HEK293T (cell line): ENCODE data around the gene LIMD2.

ENCODE experiments used
- CTCF ChIA-PET: fragments of 350-600 bp; formaldehyde crosslinking; extraction: SDS; loops from one replicate; lab custom pipeline; 2021; ENCODE audit warnings: antibody characterized with exemption, inconsistent platforms; lab: Yijun Ruan, JAX
- POLR2A ChIA-PET: fragments of 350-600 bp; formaldehyde crosslinking; extraction: SDS; loops from one replicate; lab custom pipeline; 2020; ENCODE audit warnings: antibody characterized with exemption, inconsistent platforms; lab: Yijun Ruan, JAX
- DNase-seq: peaks from one replicate; pipeline ENCODE4 v3.0.0; 2012; ENCODE audit warnings: mixed read lengths; ENCODE audit errors: extremely low spot score
- ARNT ChIP-seq: fragments of 450-650 bp; IDR thresholded peaks from 2 replicates; pipeline ENCODE4 v1.6.1; 2017; ENCODE audit warnings: mild to moderate bottlenecking
- BHLHE40 ChIP-seq: fragments of 450-650 bp; IDR thresholded peaks from 2 replicates; pipeline ENCODE4 v1.6.1; 2016; ENCODE audit warnings: mild to moderate bottlenecking, moderate library complexity, borderline replicate concordance
- CTBP1 ChIP-seq: fragments of 450-650 bp; IDR thresholded peaks from 2 replicates; pipeline ENCODE4 v1.6.1; 2016; ENCODE audit warnings: borderline replicate concordance
- ELF4 ChIP-seq: fragments of 450-650 bp; IDR thresholded peaks from 2 replicates; pipeline ENCODE4 v1.6.1; 2017; ENCODE audit warnings: antibody characterized with exemption
- FOXA1 ChIP-seq: fragments of 450-650 bp; IDR thresholded peaks from 2 replicates; pipeline ENCODE4 v1.6.1; 2016; ENCODE audit warnings: mild to moderate bottlenecking
- FOXK2 ChIP-seq: fragments of 450-650 bp; IDR thresholded peaks from 2 replicates; pipeline ENCODE4 v1.6.1; 2016; ENCODE audit warnings: mild to moderate bottlenecking
- FOXM1 ChIP-seq: fragments of 450-650 bp; IDR thresholded peaks from 2 replicates; pipeline ENCODE4 v1.6.1; 2017; ENCODE audit warnings: mild to moderate bottlenecking, borderline replicate concordance
- HDGF ChIP-seq: fragments of 450-650 bp; IDR thresholded peaks from 2 replicates; pipeline ENCODE4 v1.6.1; 2017; ENCODE audit warnings: antibody characterized with exemption, borderline replicate concordance
- L3MBTL2 ChIP-seq: fragments of 450-650 bp; conservative IDR thresholded peaks from 2 replicates; pipeline ENCODE4 v1.6.1; 2016; ENCODE audit warnings: mild to moderate bottlenecking
- LEF1 ChIP-seq: fragments of 450-650 bp; IDR thresholded peaks from 2 replicates; pipeline ENCODE4 v1.6.1; 2017; ENCODE audit warnings: mild to moderate bottlenecking, borderline replicate concordance
- NFRKB ChIP-seq: fragments of 450-650 bp; IDR thresholded peaks from 2 replicates; pipeline ENCODE4 v1.6.1; 2016; ENCODE audit warnings: mild to moderate bottlenecking, moderate library complexity
- PKNOX1 ChIP-seq: fragments of 450-650 bp; IDR thresholded peaks from 2 replicates; pipeline ENCODE4 v1.6.1; 2016
- SP1 ChIP-seq: fragments of 450-650 bp; IDR thresholded peaks from 2 replicates; pipeline ENCODE4 v1.6.1; 2017
- SUZ12 ChIP-seq: fragments of 450-650 bp; IDR thresholded peaks from 2 replicates; pipeline ENCODE4 v1.6.1; 2016; ENCODE audit warnings: mild to moderate bottlenecking
- TARDBP ChIP-seq: fragments of 450-650 bp; IDR thresholded peaks from 2 replicates; pipeline ENCODE4 v1.6.1; 2016
- ZNF384 ChIP-seq: fragments of 450-650 bp; IDR thresholded peaks from 2 replicates; pipeline ENCODE4 v1.6.1; 2016

Gene LIMD2

GRCh38 chr17:63699638-63700527, at the start of gene LIMD2:
Gene LIMD2, minus strand, starts transcription at chr17:63700125. Its CDS starts 827 bp downstream, at chr17:63699298.
- ChIA-PET CTCF (no interaction called here), POLR2A (interaction anchor here (1.1 to 3.6 kb wide), 4 partner anchors 17 to 81 kb away, joined by 3 to 17 read pairs (median 5); partner anchors contain the start of genes CCDC47 and DDX42)
- DNase-seq, result peak; percentile 69

DNA sequence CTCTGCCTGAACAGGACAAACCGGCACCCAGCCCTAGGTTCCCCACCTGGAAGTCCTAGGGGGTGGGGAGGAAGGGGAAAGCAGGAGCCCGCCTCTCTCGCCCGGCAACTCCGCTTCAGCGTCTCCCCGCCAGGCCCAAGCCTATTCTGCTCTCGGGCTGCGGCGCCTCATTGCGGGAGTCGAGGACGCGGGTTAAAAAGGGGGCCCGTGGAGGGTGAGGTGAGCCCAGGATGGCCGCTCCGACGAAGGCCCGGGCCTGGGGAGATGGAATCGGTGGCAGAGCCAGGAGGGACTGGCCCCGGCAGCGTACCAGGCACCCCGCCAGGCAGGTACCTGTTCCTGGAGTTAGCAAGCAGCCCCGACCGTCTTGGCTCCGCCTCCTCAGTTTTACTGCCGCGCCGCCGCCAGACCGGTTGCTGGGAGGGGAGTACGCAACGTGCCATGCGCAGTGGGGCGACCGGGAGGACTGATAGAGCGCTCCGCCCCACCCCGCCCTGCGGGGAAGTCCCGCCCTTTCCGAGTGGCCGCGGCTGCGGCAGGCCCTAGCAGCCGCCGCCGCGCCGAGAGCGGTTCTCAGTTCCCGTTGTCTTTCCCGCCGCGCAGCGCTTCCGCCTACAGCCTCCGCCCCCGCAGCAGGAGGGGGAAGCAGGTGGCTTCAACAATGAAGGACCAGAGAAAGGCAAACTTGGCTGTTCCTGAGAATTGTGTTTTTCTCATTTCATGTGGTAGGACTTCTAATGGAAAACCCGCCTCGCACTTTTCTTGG, 41.7 kb upstream of the LIMD2 start, which contains the start of gene STRADA:
TSS of gene STRADA (minus strand) at position 392 of the 766 bp plus-strand sequence. CDS start 13,430 bp downstream, outside the sequence.
- DNase-seq, result peak; percentile 97
- CTCF ChIA-PET, result interaction anchor here (0.6 to 1.0 kb wide), 3 partner anchors 11 to 118 kb away, joined by 3 to 4 read pairs (median 4); no protein-coding TSS in a partner anchor
- POLR2A ChIA-PET, result interaction anchor here (0.6 to 1.6 kb wide), 20 partner anchors 8 to 118 kb away, joined by 3 to 26 read pairs (median 4); partner anchors contain the start of genes CCDC47, DDX42 and LIMD2
- TF ChIP-seq ELF4 (peak; percentile 56), L3MBTL2 (peak; percentile 81), FOXK2 (no peak)

More at GRCh38 chr17:63699638-63700527, at the start of gene LIMD2:
- no peak for TF ChIP-seq FOXM1
- TF ChIP-seq NFRKB, result no peak

DNA sequence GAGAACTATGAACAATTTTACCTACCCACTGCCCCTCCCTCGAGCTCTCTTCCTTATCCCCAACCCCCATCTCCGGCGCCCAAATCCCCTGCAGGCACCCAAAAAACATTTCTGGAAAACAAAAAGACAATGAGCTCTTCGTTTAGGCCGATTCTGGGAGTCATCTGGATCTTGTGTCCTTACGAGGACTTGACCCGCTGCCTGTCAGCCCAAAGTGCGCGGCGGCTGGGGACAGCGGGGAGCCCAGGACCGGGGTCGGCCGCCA, 41.1 kb upstream of the LIMD2 start:
- TF ChIP-seq FOXK2, result no peak
- TF ChIP-seq ARNT, result no peak
- no peak for TF ChIP-seq FOXA1
- TF ChIP-seq PKNOX1, result no peak
- TF ChIP-seq ZNF384, result no peak
- no peak for TF ChIP-seq FOXM1
- TF ChIP-seq L3MBTL2, result no peak
- TF ChIP-seq SUZ12, result no peak
- no peak for TF ChIP-seq LEF1
- TF ChIP-seq HDGF, result no peak
- TF ChIP-seq BHLHE40, result no peak
- no peak for TF ChIP-seq TARDBP
- TF ChIP-seq SP1, result no peak
- TF ChIP-seq ELF4, result no peak
- CTCF ChIA-PET, result interaction anchor here (1.0 kb wide), 1 partner anchor 10 kb away, joined by 4 read pairs; no protein-coding TSS in a partner anchor
- POLR2A ChIA-PET, result interaction anchor here (0.6 to 1.4 kb wide), 7 partner anchors 9 to 85 kb away, joined by 3 to 13 read pairs (median 4); partner anchors contain the start of genes CCDC47 and DDX42
- no peak for DNase-seq

GRCh38 chr17:63740464-63741142, 40.7 kb upstream of the LIMD2 start:
- DNase-seq, result no peak
- CTCF ChIA-PET, result interaction anchor here (0.6 to 1.2 kb wide), 4 partner anchors 10 to 315 kb away, joined by 3 to 4 read pairs (median 4); partner anchors contain the start of gene TACO1
- POLR2A ChIA-PET, result interaction anchor here (0.6 to 1.4 kb wide), 7 partner anchors 8 to 86 kb away, joined by 3 to 13 read pairs (median 4); partner anchors contain the start of genes CCDC47 and DDX42
- TF ChIP-seq ZNF384, result no peak
- TF ChIP-seq ARNT, result no peak
- no peak for TF ChIP-seq CTBP1
- no peak for TF ChIP-seq TARDBP
- no peak for TF ChIP-seq NFRKB
- TF ChIP-seq SUZ12, result no peak
- no peak for TF ChIP-seq ELF4
- TF ChIP-seq FOXM1, result no peak
- no peak for TF ChIP-seq HDGF
- TF ChIP-seq L3MBTL2, result no peak
- no peak for TF ChIP-seq FOXA1
- TF ChIP-seq FOXK2, result no peak
- TF ChIP-seq LEF1, result no peak
- TF ChIP-seq BHLHE40, result no peak
- TF ChIP-seq SP1, result no peak
- TF ChIP-seq PKNOX1, result no peak

- DNase-seq, result no peak
- POLR2A ChIA-PET, result no interaction called here
- no peak for TF ChIP-seq SUZ12
- no peak for TF ChIP-seq ELF4
- TF ChIP-seq PKNOX1, result no peak
- TF ChIP-seq ZNF384, result no peak
- TF ChIP-seq L3MBTL2, result no peak
- TF ChIP-seq LEF1, result no peak
- no peak for TF ChIP-seq CTBP1
- TF ChIP-seq FOXA1, result no peak
- TF ChIP-seq FOXK2, result no peak
- TF ChIP-seq NFRKB, result no peak
- no peak for TF ChIP-seq TARDBP
- TF ChIP-seq BHLHE40, result no peak
- no peak for TF ChIP-seq FOXM1
- TF ChIP-seq HDGF, result no peak
- no peak for TF ChIP-seq ARNT
- CTCF ChIA-PET, result interaction anchor here (1.0 kb wide), 1 partner anchor 130 kb away, joined by 5 read pairs; no protein-coding TSS in a partner anchor
These were observed 35.8 kb upstream of the LIMD2 start for GRCh38 chr17:63735691-63736090.
